ENCODE data around the gene TREX2. TPM values are rescaled to one million over a fixed set of nuclear protein-coding genes. Genes with fewer than 3 reads are reported as not detected.

The TREX2 gene
- total RNA-seq, 1 donor from 2014 or later: 1.2 TPM

DNA sequence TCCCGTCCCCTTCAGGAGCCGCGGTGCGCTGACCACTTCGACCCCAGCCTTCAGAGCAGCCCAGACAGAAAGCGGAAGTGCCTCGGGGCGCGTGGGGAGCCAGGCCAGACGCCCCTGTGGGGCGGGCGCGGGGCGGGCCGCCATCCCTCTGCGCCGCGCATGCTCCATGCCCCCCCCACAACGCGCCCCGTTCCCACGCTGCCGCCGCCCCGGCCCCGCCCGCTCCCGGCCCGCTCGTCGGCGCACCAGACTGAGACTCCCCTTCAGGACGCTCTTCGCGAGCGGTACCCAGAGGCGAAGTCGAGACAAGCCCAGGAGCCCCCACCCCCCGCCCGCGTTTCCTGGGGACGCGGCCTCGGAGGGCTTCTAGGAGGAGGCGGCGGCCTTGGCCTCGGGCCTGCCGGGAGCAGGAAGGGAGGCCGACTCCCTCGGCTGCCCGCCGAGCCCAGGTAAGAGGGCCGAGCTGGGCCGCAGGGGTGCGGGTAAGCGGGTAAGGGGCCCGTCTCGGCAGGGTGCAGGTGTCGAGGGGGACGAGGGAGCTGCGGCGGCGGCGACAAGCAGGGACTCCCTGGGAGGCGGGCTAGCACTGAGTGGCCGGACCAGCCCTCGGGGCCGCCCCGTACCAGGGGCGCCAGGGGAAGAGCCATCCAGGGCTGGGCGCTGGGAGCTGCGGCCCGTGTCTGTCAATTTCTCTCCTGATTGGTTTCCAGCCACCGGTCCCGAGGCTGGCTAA is 34.4 kb downstream of the TREX2 start, which contains the start of gene ZFP92:
TSS of gene ZFP92 (plus strand) at position 218 of the 733 bp plus-strand sequence. CDS start 6,851 bp downstream, outside the sequence.
- H3K9me3 ChIP-seq: no peaks in the 10 kb centered on the region
- H3K27ac ChIP-seq: no peak within 1 kb of the TSS
- TF ChIP-seq, protein P1, sequence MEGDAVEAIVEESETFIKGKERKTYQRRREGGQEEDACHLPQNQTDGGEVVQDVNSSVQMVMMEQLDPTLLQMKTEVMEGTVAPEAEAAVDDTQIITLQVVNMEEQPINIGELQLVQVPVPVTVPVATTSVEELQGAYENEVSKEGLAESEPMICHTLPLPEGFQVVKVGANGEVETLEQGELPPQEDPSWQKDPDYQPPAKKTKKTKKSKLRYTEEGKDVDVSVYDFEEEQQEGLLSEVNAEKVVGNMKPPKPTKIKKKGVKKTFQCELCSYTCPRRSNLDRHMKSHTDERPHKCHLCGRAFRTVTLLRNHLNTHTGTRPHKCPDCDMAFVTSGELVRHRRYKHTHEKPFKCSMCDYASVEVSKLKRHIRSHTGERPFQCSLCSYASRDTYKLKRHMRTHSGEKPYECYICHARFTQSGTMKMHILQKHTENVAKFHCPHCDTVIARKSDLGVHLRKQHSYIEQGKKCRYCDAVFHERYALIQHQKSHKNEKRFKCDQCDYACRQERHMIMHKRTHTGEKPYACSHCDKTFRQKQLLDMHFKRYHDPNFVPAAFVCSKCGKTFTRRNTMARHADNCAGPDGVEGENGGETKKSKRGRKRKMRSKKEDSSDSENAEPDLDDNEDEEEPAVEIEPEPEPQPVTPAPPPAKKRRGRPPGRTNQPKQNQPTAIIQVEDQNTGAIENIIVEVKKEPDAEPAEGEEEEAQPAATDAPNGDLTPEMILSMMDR (IDR thresholded peaks at IDR 0.05): no peak
- intact Hi-C loops (cut with DNase I): no loop called here
- no peaks in the 10 kb centered on the region for H3K36me3 ChIP-seq
- H3K4me3 ChIP-seq: peak within 1 kb of the TSS; percentile 56
- peak; percentile 79 for DNase-seq
- H3K27me3 ChIP-seq: no peaks in the 10 kb centered on the region
- no peaks in the 10 kb centered on the region for H3K4me1 ChIP-seq
- peak; percentile 88 for ATAC-seq

DNA sequence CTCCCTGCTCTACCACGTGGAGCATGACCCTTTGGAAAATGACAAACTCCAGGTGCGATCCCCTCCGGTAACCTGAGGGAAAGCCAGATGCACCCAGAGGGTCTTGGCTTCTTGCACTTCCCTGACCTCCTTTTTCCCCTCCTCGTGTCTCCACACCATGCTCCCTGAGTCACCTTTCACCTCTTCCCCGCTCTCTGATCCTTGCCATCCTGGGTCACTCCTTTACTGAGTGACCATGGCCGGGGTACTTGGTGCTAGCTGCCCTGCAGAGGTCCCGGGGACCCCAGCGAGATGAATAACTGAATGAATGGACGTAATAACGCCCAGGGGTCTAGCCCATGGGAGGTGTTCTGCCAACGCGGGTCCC is 35.0 kb downstream of the TREX2 start:
- H3K9me3 ChIP-seq: no peaks in the 10 kb centered on the region
- no peaks in the 10 kb centered on the region for H3K36me3 ChIP-seq
- ATAC-seq (no peak), DNase-seq (no peak)
- peak overlapping the region; percentile 56 for H3K4me3 ChIP-seq
- no peak overlapping the region for H3K27ac ChIP-seq
- no peaks in the 10 kb centered on the region for H3K4me1 ChIP-seq
- TF ChIP-seq, protein P1 (IDR thresholded peaks at IDR 0.05): no peak
- H3K27me3 ChIP-seq: no peaks in the 10 kb centered on the region
- intact Hi-C loops (cut with DNase I): no loop called here

DNA sequence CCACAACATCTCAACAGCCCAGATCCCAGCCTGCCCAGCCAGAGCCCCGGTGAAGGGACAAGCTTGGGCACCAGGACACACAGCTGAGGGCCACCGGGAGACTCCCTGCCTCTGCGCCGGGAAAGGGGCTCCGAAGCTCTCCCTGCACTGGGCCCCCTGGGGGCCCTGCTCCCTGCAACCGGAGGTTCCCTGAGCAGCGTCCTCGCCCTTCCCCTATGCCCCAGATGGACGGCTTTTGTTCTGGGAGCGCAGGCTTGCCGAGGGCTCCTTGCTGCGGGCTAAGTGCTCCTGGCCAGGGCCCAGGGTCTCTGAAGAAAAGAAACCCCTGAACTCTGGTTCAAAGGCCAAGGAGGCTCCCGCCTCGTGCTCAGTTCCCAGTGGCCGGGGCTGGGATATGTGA is 35.5 kb downstream of the TREX2 start:
- Histone ChIP-seq H3K27ac (no peak overlapping the region), H3K36me3 (no peaks in the 10 kb centered on the region), H3K9me3 (no peaks in the 10 kb centered on the region), H3K4me1 (no peaks in the 10 kb centered on the region), H3K27me3 (no peaks in the 10 kb centered on the region), H3K4me3 (no peak overlapping the region)
- DNase-seq (no peak), ATAC-seq (no peak)
- TF ChIP-seq, protein P1 (IDR thresholded peaks at IDR 0.05): no peak
- intact Hi-C loops (cut with DNase I): no loop called here

DNA sequence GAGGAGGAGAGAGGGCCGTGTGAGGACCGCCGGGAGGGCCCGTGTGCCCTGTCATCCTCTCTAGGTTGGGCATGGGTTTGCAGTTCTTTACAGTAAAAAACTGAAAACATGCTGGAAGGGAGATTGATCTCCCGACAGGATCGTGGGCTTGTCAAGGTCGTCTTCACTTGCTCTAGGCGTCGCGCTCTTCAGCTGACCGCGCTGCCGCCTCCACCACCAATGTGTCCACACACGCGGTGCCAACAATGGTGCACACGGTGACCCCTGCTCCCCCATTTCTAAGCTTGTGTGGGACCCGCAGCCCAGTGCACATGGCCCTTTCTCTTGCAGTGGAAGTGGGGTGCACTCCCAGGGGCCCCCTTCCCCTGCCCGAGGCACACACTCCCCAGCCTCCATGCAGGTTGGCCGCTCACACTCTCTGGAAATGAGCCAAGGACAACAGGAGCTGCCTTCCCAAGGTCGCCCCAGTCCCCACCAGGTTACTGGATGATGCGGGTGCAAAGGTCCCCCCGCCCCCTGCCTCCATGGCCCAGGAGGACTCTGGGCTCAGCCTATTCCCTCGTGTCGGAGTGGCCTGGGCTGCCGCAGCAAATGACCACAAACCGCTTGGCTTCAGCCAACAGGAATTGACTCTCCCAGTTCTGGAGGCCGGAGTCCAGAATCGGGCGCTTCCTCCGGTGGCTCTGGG is 36.3 kb downstream of the TREX2 start:
- ATAC-seq: no peak
- no peak for DNase-seq
- intact Hi-C loops (cut with DNase I): no loop called here
- Histone ChIP-seq H3K36me3 (no peaks in the 10 kb centered on the region), H3K4me1 (no peaks in the 10 kb centered on the region), H3K9me3 (no peaks in the 10 kb centered on the region), H3K4me3 (no peak overlapping the region), H3K27ac (no peak overlapping the region), H3K27me3 (no peaks in the 10 kb centered on the region)
- TF ChIP-seq, protein P1 (IDR thresholded peaks at IDR 0.05): no peak

DNA sequence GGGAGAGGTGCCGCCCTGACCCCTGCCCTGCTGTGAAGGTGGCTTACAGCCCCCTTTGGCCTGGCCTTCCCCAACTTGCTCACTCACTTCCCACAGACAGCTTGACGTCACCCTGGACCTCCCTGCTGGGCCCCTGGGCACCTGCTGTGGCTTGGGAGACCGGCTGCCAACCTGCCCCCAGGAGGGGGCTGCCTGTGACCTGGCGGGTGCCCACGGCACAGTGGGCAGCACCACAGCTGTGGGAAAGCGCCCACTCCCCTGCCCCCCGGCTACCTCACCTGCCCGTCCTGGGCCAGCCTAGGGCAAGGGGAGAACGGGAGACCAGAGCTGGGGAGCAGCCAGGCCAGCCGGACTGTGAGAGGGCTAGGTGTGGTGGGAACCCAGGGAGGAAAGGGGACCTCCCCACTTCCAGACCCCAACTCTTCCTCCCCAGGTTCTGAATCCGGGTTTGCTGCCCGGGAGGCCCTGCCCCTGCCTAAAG is 36.9 kb downstream of the TREX2 start:
- TF ChIP-seq, protein P1 (IDR thresholded peaks at IDR 0.05): no peak
- DNase-seq (no peak), ATAC-seq (no peak)
- Histone ChIP-seq H3K36me3 (no peaks in the 10 kb centered on the region), H3K4me1 (no peaks in the 10 kb centered on the region), H3K27ac (no peak overlapping the region), H3K4me3 (no peak overlapping the region), H3K27me3 (no peaks in the 10 kb centered on the region), H3K9me3 (no peaks in the 10 kb centered on the region)
- intact Hi-C loops (cut with DNase I): no loop called here

Measured in upper lobe of right lung (tissue), 1 donor.